Mesodermal cell (in vitro differentiated cells): Measurements from ENCODE around the gene GOLGB1. TPM values are rescaled to one million over a fixed set of nuclear protein-coding genes. Genes with fewer than 3 reads are reported as not detected.
"Not testable (repeated sequence)": the region's sequence is repeated elsewhere in the genome, so short reads cannot be mapped to it uniquely, and the experiment has no call there.

Experiments
- H3K27ac ChIP-seq: 2 replicates; pipeline ENCODE4 v1.7.0; 2013; ENCODE audit warnings: mild to moderate bottlenecking, low read depth, low read length, moderate library complexity; ENCODE audit not compliant: severe bottlenecking
- H3K36me3 ChIP-seq: 2 replicates; pipeline ENCODE4 v1.7.1; 2013; ENCODE audit warnings: mild to moderate bottlenecking, low read length, moderate library complexity; ENCODE audit not compliant: control insufficient read depth, insufficient read depth
- H3K4me1 ChIP-seq: one replicate; pipeline ENCODE4 v1.7.1; 2013; ENCODE audit warnings: mild to moderate bottlenecking, low read length; ENCODE audit not compliant: insufficient read depth, control insufficient read depth, poor library complexity, severe bottlenecking
- H3K4me3 ChIP-seq: 2 replicates; pipeline ENCODE4 v1.7.0; 2013; ENCODE audit warnings: low read length, control low read depth, mild to moderate bottlenecking; ENCODE audit not compliant: insufficient read depth, poor library complexity, severe bottlenecking; ENCODE audit errors: extremely low read depth
- H3K9me3 ChIP-seq: 2 replicates; pipeline ENCODE4 v1.7.1; 2013; ENCODE audit warnings: mild to moderate bottlenecking, low read length, moderate library complexity; ENCODE audit not compliant: control insufficient read depth
- WGBS, 2 experiments: methylation state at CpG; one replicate each; pipeline ENCODE4 v1.1.5; 2013; ENCODE audit warnings: missing lambda C conversion rate in 2 of 2; ENCODE audit not compliant: insufficient coverage in 2 of 2; 5-methylcytosine and 5-hydroxymethylcytosine counted together
- polyA plus RNA-seq, 2 experiments: library from polyadenylated mRNA; stranded (reverse); fragments of 50-300 nt; gene quantifications; one replicate each; pipeline ENCODE4 v1.2.3, GENCODE V29; 2013

GOLGB1 gene, protein sequence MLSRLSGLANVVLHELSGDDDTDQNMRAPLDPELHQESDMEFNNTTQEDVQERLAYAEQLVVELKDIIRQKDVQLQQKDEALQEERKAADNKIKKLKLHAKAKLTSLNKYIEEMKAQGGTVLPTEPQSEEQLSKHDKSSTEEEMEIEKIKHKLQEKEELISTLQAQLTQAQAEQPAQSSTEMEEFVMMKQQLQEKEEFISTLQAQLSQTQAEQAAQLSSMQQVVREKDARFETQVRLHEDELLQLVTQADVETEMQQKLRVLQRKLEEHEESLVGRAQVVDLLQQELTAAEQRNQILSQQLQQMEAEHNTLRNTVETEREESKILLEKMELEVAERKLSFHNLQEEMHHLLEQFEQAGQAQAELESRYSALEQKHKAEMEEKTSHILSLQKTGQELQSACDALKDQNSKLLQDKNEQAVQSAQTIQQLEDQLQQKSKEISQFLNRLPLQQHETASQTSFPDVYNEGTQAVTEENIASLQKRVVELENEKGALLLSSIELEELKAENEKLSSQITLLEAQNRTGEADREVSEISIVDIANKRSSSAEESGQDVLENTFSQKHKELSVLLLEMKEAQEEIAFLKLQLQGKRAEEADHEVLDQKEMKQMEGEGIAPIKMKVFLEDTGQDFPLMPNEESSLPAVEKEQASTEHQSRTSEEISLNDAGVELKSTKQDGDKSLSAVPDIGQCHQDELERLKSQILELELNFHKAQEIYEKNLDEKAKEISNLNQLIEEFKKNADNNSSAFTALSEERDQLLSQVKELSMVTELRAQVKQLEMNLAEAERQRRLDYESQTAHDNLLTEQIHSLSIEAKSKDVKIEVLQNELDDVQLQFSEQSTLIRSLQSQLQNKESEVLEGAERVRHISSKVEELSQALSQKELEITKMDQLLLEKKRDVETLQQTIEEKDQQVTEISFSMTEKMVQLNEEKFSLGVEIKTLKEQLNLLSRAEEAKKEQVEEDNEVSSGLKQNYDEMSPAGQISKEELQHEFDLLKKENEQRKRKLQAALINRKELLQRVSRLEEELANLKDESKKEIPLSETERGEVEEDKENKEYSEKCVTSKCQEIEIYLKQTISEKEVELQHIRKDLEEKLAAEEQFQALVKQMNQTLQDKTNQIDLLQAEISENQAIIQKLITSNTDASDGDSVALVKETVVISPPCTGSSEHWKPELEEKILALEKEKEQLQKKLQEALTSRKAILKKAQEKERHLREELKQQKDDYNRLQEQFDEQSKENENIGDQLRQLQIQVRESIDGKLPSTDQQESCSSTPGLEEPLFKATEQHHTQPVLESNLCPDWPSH (N-terminal part only)
- polyA plus RNA-seq (2013, experiment 1 of 2), result 37.9 TPM
- 38.5 TPM for polyA plus RNA-seq (2013, experiment 2 of 2)

DNA sequence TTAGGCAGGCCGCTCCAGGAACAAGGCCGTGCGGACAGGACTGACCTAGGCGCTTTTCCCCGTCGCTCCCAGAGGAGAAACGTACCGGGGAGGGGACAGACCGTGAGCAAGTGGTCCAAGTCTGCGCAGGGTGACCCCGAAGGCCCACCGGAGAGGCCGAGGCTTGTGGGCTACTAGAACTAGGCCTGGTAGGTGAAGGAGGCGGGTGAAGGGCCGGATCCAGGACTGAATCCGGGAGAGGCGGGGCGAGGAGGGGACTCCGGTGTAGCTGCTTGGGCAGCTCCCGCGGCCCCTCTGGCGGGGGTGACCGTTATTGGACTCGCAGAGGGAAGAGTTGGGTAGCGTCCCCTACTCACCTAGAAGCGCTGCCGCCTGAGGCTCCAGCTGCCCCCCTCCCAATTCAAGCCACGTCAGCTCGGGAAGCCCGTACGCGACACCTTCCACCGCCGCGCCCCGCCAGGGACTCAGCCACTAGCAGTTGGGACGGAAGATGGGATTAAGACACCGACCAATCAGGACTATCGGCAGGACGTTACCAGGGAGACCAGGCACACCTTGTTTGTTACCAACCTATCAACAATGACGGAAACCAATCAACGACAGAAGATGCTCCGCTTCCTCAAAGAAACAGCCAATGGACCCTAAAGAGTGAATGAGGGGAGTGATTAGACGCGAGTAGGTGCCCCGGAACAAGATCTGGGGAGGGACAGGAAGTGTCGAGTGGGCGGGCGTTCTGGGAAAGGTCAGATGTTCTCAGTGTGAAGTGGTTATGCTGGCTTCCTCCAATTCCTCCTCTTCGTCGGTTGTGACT, at the start of gene GOLGB1:
Gene GOLGB1, minus strand, starts transcription at position 466 of the 811 bp plus-strand sequence. CDS start 18,770 bp downstream, outside the sequence.
- H3K36me3 ChIP-seq, result peaks cover 3% of the 10 kb centered on the region
- WGBS, 2 experiments, result 1% methylated on average over 27 to 30 of the region's 51 CpGs
- no peaks in the 10 kb centered on the region for H3K9me3 ChIP-seq
- H3K27ac ChIP-seq, result peak within 1 kb of the TSS; percentile 98
- peak within 1 kb of the TSS; percentile 85 for H3K4me3 ChIP-seq
- no peaks in the 10 kb centered on the region for H3K4me1 ChIP-seq

DNA sequence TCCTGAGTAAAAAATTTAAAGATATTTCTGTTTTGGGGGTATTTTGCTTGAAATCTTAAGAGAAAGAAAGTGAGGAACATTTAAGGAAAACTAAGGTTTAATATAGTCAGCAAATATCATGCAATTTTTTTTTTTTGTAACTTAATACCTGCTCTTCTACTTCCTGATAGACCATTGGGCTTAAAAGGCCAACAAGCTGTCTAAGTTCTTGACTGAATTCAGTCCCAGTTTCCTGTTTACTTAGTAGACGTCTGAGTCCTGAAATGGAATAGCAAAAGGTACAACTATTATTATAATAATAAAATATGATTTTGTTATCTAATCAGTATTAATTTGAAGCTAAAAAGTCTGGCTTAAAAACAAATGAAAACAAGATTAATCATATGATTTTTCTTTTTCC, 47.4 kb upstream of the GOLGB1 start:
- no CpG with 5 or more reads among the region's 1 CpG for WGBS, 2 experiments
- peaks cover 5% of the 10 kb centered on the region for H3K36me3 ChIP-seq
- no peak overlapping the region for H3K4me3 ChIP-seq
- H3K27ac ChIP-seq, result no peak overlapping the region
- no peaks in the 10 kb centered on the region for H3K9me3 ChIP-seq
- no peaks in the 10 kb centered on the region for H3K4me1 ChIP-seq

GRCh38 chr3:121794264-121794983, 44.9 kb upstream of the GOLGB1 start:
- no peak overlapping the region for H3K4me3 ChIP-seq
- H3K27ac ChIP-seq, result no peak overlapping the region
- peaks cover 6% of the 10 kb centered on the region for H3K36me3 ChIP-seq
- no peaks in the 10 kb centered on the region for H3K9me3 ChIP-seq
- WGBS, 2 experiments, result 100% methylated on average over 1 of the region's 2 CpGs
- no peaks in the 10 kb centered on the region for H3K4me1 ChIP-seq

DNA sequence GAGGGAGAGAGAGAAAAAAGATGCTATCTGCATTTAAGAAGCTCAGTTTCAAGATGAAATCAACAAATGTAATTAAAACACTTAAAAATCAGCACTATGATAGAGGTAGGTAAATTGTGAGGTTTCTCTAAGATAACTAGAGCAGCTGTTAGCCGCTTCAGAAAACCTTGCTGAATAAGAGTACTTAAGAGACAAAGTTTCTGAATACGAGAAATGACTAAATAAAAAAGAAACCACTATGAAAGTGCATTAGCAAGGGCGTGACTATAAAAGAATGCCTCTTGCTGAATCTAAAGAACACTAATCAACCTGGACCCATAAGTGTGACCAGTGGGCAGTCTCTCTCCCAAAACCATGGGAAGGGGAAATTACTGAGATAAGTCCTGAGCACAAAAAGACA, 43.5 kb upstream of the GOLGB1 start:
- H3K27ac ChIP-seq, result no peak overlapping the region
- no peaks in the 10 kb centered on the region for H3K4me1 ChIP-seq
- no peak overlapping the region for H3K4me3 ChIP-seq
- H3K9me3 ChIP-seq, result no peaks in the 10 kb centered on the region
- peaks cover 20% of the 10 kb centered on the region for H3K36me3 ChIP-seq
- 100% methylated on average over 1 to 2 of the region's 3 CpGs for WGBS, 2 experiments

GRCh38 chr3:121786485-121786884, 36.9 kb upstream of the GOLGB1 start:
- H3K27ac ChIP-seq, result no peak overlapping the region
- no peaks in the 10 kb centered on the region for H3K9me3 ChIP-seq
- no peak overlapping the region for H3K4me3 ChIP-seq
- WGBS, 2 experiments, result 100% methylated on average over 2 of the region's 2 CpGs; no CpG with 5 or more reads in 1 of the 2 experiments
- H3K4me1 ChIP-seq, result no peaks in the 10 kb centered on the region
- peaks cover 28% of the 10 kb centered on the region for H3K36me3 ChIP-seq

GRCh38 chr3:121782784-121783183, 33.2 kb upstream of the GOLGB1 start:
- not testable (repeated sequence) for H3K27ac ChIP-seq, H3K4me1 ChIP-seq, H3K9me3 ChIP-seq, H3K4me3 ChIP-seq
- H3K36me3 ChIP-seq, result peaks cover 29% of the 10 kb centered on the region
- 100% methylated on average over 5 of the region's 8 CpGs; no CpG with 5 or more reads in 1 of the 2 experiments for WGBS, 2 experiments

- Histone ChIP-seq H3K4me3 (no peak overlapping the region), H3K27ac (no peak overlapping the region), H3K36me3 (peaks cover 33% of the 10 kb centered on the region), H3K4me1 (no peaks in the 10 kb centered on the region), H3K9me3 (no peaks in the 10 kb centered on the region)
- 100% methylated on average over 4 of the region's 7 CpGs; no CpG with 5 or more reads in 1 of the 2 experiments for WGBS, 2 experiments
Measured at GRCh38 chr3:121781611-121782010, 32.1 kb upstream of the GOLGB1 start.

GRCh38 chr3:121775095-121775494, 25.6 kb upstream of the GOLGB1 start:
- H3K9me3 ChIP-seq, H3K4me3 ChIP-seq, H3K27ac ChIP-seq, H3K4me1 ChIP-seq: not testable (repeated sequence)
- H3K36me3 ChIP-seq, result peaks cover 67% of the 10 kb centered on the region
- WGBS, 2 experiments, result no CpG with 5 or more reads among the region's 4 CpGs

- H3K4me1 ChIP-seq, result no peaks in the 10 kb centered on the region
- H3K9me3 ChIP-seq, result no peaks in the 10 kb centered on the region
- H3K27ac ChIP-seq, result no peak overlapping the region
- no peak overlapping the region for H3K4me3 ChIP-seq
- peaks cover 44% of the 10 kb centered on the region for H3K36me3 ChIP-seq
- no CpG with 5 or more reads among the region's 1 CpG for whole genome bisulfite sequencing, 2 experiments
Measured at GRCh38 chr3:121769246-121769645, 19.7 kb upstream of the GOLGB1 start.
